SJSA1 (cell line): ENCODE measurements around the gene SNX11. TPM values are rescaled to one million over a fixed set of nuclear protein-coding genes. Genes with fewer than 3 reads are reported as not detected.
A peak's percentile ranks its signal among the peaks of the same experiment; 100 is the strongest.
"Not testable (repeated sequence)": the region's sequence is repeated elsewhere in the genome, so short reads cannot be mapped to it uniquely, and the experiment has no call there.

Source experiments
- DNase-seq, 2 experiments: peaks; one replicate each; pipeline ENCODE4 v3.0.0-alpha.2; 2015 to 2020; ENCODE audit warnings: low spot score in 2 of 2, low read depth in 1 of 2
- H3K27ac ChIP-seq: fragments of 250-450 bp; sonication (Bioruptor Pico); 2 replicates; pipeline ENCODE4 v1.5.1; 2020; ENCODE audit warnings: mild to moderate bottlenecking, moderate library complexity
- H3K27me3 ChIP-seq: fragments of 250-450 bp; sonication (Bioruptor Pico); replicated peaks from 2 replicates; pipeline ENCODE4 v1.5.1; 2020; ENCODE audit warnings: mild to moderate bottlenecking, moderate library complexity
- H3K36me3 ChIP-seq: fragments of 250-450 bp; sonication (Bioruptor Pico); 2 replicates; pipeline ENCODE4 v1.5.1; 2020; ENCODE audit warnings: mild to moderate bottlenecking
- H3K4me1 ChIP-seq: fragments of 250-450 bp; sonication (Bioruptor Pico); replicated peaks from 2 replicates; pipeline ENCODE4 v1.6.1; 2021; ENCODE audit warnings: mild to moderate bottlenecking
- H3K4me3 ChIP-seq: fragments of 250-450 bp; sonication (Bioruptor Pico); 2 replicates; pipeline ENCODE4 v1.5.1; 2020; ENCODE audit warnings: mild to moderate bottlenecking
- H3K9me3 ChIP-seq: fragments of 250-450 bp; sonication (Bioruptor Pico); replicated peaks from 2 replicates; pipeline ENCODE4 v1.5.1; 2020; ENCODE audit warnings: mild to moderate bottlenecking
- total RNA-seq: library from RNA; depleted of rRNA; stranded (reverse); fragments of >200 nt; shearing (Covaris generic); gene quantifications from 2 replicates; pipeline ENCODE4 v1.2.3, GENCODE V29; 2014

SNX11 gene
- total RNA-seq, 1 experiment from 2014 or later, result 16.4 TPM

DNA sequence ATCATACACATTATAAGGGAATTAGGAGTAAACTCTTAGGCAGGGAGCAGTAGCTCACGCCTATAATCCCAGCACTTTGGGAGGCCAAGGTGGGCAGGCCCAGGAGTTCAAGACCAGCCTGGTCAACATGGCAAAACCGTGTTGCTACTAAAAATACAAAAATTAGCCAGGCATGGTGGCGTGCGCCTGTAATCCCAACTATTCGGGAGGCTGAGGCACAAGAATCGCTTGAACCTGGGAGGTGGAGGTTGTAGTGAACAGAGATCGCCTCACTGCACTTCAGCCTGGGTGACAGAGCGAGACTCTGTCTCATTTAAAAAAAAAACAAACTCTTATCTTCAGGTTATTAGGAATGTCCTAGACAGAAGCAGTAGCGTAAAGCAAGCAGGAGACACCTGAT is 34.8 kb upstream of the SNX11 start:
- not testable (repeated sequence) for H3K9me3 ChIP-seq, H3K27ac ChIP-seq, DNase-seq, H3K4me3 ChIP-seq, H3K4me1 ChIP-seq, H3K27me3 ChIP-seq
- H3K36me3 ChIP-seq, result peaks cover 86% of the 10 kb centered on the region

DNA sequence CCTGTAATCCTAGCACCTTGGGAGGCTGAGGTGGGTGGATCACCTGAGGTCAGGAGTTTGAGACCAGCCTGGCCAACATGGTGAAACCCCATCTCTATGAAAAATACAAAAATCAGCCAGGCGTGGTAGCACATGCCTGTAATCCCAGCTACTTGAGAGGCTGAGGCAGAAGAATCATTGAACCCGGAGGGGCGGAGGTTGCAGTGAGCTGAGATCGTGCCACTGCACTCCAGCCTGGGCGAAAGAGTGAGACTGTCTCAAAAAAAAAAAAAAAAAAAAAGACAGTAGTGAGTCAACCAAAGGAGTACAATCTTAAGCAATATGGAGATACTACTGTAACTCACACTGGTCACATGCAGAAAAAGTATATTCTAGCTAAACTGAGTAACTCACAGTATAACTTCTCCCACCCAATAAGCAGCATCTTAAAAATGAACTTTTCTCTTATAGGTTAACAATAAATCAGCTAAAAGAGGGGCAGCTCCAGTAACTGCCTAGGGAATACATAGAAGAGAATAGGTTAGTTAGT is 33.9 kb upstream of the SNX11 start:
- not testable (repeated sequence) for H3K27ac ChIP-seq, H3K4me1 ChIP-seq, DNase-seq, H3K27me3 ChIP-seq, H3K9me3 ChIP-seq, H3K4me3 ChIP-seq
- peaks cover 77% of the 10 kb centered on the region for H3K36me3 ChIP-seq

DNA sequence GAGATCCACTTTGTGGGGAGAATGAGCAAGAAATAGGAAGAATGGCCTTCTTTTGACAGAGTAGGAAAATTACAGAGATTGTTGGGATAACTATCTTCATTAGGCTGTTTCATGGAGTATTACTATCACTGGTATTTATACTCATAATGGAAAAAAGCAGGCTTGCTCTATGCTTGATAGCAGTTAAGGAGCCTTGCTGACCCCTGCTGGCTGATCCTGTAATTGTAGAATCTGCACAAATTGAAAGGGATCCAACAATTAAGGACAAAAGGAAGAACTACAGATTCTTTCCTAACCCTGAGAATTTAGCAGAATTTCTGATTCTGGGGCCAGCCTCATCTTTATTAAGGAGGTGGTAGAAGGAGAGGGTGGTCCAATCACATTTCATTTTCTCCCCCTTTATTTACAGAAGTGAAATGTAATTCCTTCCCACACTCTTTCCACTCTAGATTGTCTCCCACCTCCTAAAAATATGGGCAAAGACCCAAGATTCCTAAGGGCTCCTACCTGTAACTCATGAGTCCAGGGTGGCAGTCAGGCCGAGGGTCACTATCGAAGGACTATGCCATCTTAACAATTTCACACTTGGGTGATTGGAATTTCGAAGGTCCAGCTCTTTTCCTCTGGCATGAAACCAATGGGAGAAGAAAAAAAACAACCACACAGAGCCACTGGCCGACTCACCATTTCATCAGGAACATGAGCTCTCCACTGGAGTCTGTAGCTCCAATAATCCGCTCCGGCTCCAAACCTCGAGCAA is 33.1 kb upstream of the SNX11 start:
- Histone ChIP-seq H3K27me3 (no peaks in the 10 kb centered on the region), H3K4me3 (no peak overlapping the region), H3K27ac (no peak overlapping the region), H3K4me1 (no peaks in the 10 kb centered on the region), H3K9me3 (no peaks in the 10 kb centered on the region), H3K36me3 (peaks cover 75% of the 10 kb centered on the region)
- peak; percentile 72 to 77 for DNase-seq

DNA sequence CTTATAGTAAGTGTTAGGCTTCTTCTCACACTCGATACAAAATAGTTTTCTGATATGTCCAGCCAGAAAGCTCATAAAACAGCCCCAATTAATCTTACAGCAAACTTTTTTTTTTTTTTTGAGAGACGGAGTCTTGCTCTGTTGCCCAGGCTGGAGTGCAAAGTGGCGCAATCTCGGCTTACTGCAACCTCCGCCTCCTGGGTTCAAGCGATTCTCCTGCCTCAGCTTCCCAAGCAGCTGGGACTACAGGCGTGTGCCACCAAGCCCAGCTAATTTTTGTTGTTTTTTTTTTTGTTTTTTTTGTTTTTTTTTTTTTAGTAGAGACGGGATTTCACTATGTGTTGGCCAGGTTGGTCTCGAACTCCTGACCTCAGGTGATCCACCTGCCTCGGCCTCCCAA is 30.4 kb upstream of the SNX11 start:
- not testable (repeated sequence) for H3K4me3 ChIP-seq, H3K9me3 ChIP-seq, H3K27me3 ChIP-seq, DNase-seq, H3K27ac ChIP-seq, H3K4me1 ChIP-seq
- H3K36me3 ChIP-seq, result peaks cover 59% of the 10 kb centered on the region

DNA sequence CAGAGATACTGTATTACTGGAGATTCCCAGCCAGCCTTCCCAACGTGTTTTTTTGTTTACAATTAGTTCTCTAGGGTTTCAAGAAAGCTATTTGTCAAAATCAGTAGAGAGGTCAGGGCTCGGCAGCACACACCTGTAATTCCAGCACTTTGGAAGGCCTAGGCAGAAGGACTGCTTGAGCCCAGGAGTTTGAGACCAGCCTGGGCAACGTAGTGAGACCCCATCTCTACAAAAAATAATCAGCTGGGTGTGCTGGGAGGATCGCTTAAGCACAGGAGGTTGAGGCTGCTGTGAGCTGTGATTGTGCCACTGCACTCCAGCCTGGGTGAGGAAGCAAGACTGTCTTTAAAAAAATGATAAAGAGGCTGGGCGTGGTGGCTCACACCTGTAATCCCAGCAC is 25.7 kb upstream of the SNX11 start:
- no peak overlapping the region for H3K27ac ChIP-seq
- H3K36me3 ChIP-seq, result peaks cover 19% of the 10 kb centered on the region
- DNase-seq, result no peak
- no peaks in the 10 kb centered on the region for H3K27me3 ChIP-seq
- H3K4me1 ChIP-seq, result no peaks in the 10 kb centered on the region
- no peak overlapping the region for H3K4me3 ChIP-seq
- H3K9me3 ChIP-seq, result no peaks in the 10 kb centered on the region

DNA sequence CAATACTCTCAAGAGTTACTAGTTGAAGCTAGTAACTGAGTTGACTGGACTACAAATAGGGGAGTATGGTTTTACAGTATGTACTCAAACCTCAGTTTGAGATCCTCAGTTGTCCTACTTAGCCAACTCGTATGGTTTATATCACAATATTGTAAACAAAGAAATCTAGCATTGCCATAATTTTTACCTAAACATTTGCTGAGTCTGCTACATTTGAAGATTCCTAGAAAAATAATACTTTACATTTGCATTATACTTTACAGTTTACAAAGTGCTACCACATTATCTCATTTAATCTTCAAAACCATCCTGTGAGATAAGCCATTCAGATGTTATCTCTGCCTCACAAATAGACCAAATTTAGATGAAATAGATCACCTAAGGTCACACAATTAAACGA is 22.6 kb upstream of the SNX11 start:
- Histone ChIP-seq H3K9me3 (no peaks in the 10 kb centered on the region), H3K4me3 (no peak overlapping the region), H3K36me3 (peaks cover 12% of the 10 kb centered on the region), H3K27ac (no peak overlapping the region), H3K4me1 (no peaks in the 10 kb centered on the region), H3K27me3 (no peaks in the 10 kb centered on the region)
- no peak for DNase-seq

DNA sequence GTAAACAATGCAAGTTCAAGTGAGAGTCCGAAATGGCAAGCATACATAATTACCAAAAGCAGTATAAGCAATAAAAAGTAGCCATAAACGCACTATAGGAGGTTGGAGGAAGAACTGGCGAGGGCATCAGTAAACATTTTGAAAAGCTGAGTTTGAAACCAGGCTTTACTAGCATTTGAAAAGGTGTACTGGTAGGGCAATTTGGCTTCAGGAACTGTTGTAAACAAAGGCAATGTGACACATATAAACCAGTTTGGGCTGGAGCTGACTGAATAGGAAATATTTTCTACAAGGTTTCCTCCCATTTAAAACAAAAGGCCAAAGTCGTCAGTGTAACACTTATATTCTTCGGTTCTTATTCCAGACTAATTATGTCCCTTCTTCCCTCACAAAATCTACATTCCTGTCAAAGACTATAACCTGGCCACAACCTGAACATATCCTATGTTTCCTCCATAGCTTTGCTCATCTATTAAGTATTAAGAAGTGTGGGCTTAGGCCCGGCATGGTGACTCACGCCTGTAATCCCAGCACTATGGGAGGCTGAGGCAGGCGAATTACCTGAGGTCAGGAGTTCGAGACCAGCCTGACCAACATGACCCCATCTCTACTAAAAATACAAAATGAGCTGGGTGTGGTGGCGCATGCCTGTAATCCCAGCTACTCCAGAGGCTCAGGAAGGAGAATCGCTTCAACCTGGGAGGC is 14.1 kb upstream of the SNX11 start:
- Histone ChIP-seq H3K27me3 (no peaks in the 10 kb centered on the region), H3K27ac (no peak overlapping the region), H3K9me3 (no peaks in the 10 kb centered on the region), H3K4me1 (no peaks in the 10 kb centered on the region), H3K36me3 (peaks cover 57% of the 10 kb centered on the region), H3K4me3 (no peak overlapping the region)
- DNase-seq, result no peak

DNA sequence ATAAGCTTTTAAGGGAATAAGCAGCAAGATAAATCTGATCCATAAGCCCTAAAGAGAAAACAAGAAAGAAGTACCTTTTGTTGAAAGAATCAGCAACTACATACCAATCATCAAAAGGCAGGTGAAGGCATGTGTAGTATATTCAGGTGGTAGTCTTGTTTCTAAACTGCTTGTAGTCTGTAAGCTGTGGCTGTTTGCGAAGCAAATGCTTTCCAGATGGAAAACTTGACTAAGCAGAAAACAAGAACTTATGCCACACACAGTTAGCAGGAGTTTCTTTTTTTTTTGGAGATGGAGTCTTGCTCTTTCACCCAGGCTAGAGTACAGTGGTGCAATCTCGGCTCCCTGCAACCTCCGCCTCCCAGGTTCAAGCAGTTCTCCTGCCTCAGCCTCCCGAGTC is 12.0 kb upstream of the SNX11 start:
- peaks cover 9% of the 10 kb centered on the region for H3K4me1 ChIP-seq
- H3K4me3 ChIP-seq, result no peak overlapping the region
- H3K36me3 ChIP-seq, result peaks cover 64% of the 10 kb centered on the region
- no peaks in the 10 kb centered on the region for H3K9me3 ChIP-seq
- H3K27me3 ChIP-seq, result no peaks in the 10 kb centered on the region
- DNase-seq, result no peak
- H3K27ac ChIP-seq, result no peak overlapping the region

DNA sequence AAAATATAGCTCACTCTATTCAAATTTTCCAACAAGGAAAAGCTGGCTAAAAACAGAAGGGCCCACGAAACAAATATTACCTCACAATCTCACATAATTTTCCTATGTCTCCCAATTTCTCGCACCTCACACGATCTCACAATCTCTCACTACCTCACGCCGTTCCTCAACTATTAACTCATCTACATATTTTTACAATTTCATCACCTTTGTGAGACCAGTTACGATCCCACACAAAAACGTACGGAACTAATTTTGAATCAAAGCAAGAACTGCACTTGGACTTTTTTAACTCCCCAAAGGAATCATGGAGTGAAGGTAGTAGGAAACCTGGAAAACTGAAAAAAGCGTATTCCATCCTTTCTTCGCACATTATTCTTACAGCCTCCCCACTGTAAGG is 7.4 kb upstream of the SNX11 start:
- Histone ChIP-seq H3K9me3 (no peaks in the 10 kb centered on the region; the same call in 1 of the 2 replicates), H3K4me1 (peaks cover 9% of the 10 kb centered on the region), H3K4me3 (peak overlapping the region; percentile 76), H3K36me3 (peaks cover 34% of the 10 kb centered on the region), H3K27ac (peak overlapping the region; percentile 62), H3K27me3 (no peaks in the 10 kb centered on the region)
- DNase-seq, result no peak

DNA sequence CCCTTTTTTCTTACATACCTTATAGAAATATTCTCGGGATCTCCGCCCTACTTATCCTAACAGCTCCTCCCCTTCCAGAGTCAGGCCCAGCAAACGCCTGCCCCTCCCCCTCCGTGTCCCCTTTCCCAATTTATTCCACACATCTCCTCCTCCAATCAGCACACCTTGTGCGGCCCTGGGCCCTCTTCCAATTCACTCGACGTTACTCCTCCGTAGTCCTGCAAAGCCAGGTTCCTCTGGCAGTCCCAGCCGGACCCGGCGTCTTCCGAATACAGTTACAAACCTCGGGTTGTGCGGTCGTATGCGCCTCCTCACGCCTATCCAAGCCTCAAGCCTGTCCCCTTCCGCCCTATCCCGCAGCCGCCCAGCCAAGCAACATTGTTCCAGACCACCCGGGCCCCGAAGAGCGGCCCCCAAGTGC is 7.0 kb upstream of the SNX11 start:
- peaks cover 29% of the 10 kb centered on the region for H3K36me3 ChIP-seq
- no peaks in the 10 kb centered on the region for H3K27me3 ChIP-seq
- DNase-seq, result peak in 1 of 2 experiments; percentile 73
- H3K4me1 ChIP-seq, result peaks cover 9% of the 10 kb centered on the region
- no peaks in the 10 kb centered on the region; the same call in 1 of the 2 replicates for H3K9me3 ChIP-seq
- peak overlapping the region; percentile 62 for H3K27ac ChIP-seq
- H3K4me3 ChIP-seq, result peak overlapping the region; percentile 76

DNA sequence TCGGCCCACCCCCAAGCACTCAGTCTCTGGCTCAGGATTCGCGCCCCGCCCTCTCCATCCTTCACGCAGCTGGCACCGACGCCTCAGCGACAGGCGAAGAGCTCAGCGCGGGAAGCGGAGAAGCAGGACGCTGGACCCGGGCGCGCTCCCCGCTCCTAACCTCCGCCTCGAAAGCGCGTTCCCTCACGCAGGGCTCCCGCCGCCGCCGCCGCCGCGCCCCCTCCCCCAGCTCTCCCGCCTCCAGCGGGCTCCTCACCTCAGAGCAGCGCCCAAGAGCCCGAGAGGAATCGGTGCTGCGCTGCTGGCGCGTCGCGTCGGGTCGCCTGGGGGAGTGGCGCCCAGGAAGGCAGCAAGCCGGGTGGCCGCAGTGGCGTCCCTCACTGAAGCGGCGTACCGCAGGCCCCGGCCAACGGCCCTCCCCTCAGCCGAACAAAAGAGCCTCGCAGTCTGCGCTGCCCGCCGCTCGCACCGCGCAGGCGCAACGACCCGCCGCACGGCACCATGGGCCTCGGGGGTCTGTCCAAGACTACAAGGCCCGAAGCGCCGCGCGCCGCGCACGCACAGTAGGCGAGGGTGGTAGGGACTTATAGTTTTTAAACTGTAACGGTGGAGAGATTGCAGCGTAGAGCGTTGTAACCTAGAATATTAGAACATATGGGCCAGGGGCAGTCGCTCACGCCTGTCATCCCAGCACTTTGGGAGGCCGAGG is 6.4 kb upstream of the SNX11 start, which contains the start of gene CBX1:
TSS of gene CBX1 (minus strand) at position 467 of the 709 bp plus-strand sequence. CDS start 24,474 bp downstream, outside the sequence.
- Histone ChIP-seq H3K9me3 (no peaks in the 10 kb centered on the region; the same call in 1 of the 2 replicates), H3K27ac (peak within 1 kb of the TSS; percentile 62), H3K27me3 (no peaks in the 10 kb centered on the region), H3K36me3 (peaks cover 25% of the 10 kb centered on the region), H3K4me1 (peaks cover 9% of the 10 kb centered on the region), H3K4me3 (peak within 1 kb of the TSS; percentile 76)
- DNase-seq, result peak; percentile 98 to 99

DNA sequence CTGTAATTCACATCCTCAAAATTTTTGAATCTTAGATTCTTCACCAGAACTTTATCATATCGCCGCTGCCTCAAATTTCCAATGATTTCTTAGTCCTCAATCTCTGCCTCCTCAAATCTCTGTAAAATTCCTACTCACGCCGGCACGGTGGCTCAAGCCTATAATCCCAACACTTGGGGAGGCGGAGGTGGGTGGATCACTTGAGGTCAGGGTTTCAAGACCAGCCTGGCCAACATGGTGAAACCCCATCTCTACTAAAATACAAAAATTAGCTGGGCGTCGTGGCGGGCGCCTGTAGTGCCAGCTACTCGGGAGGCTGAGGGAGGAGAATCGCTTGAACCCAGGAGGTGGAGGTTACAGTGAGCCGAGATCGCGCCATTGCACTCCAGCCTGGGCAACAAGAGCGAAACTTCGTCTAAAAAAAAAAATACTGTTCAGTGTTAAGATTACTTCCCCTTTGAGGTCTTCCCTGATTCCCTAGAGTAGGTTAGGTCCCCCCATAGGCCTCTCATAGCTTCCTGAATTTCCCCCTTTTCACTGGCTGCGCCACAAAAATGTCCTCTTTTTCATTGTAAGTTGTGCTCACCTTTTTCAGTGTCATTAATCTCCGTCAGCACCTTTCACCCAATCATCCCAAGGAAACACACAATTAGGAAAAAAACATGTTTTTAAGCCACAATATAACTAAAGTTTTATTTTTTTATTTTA is 5.4 kb upstream of the SNX11 start:
- no peak for DNase-seq
- H3K4me1 ChIP-seq, result peaks cover 9% of the 10 kb centered on the region
- no peak overlapping the region; the same call in 1 of the 2 replicates for H3K4me3 ChIP-seq
- H3K36me3 ChIP-seq, result peaks cover 20% of the 10 kb centered on the region
- no peaks in the 10 kb centered on the region for H3K27me3 ChIP-seq
- no peak overlapping the region for H3K27ac ChIP-seq
- no peaks in the 10 kb centered on the region; the same call in 1 of the 2 replicates for H3K9me3 ChIP-seq
